HG03575 (cell line): ENCODE measurements around the gene BRMS1L.
"Not testable (repeated sequence)": the region's sequence is repeated elsewhere in the genome, so short reads cannot be mapped to it uniquely, and the experiment has no call there.

ENCODE experiments used
- ATAC-seq: cut with Tn5 transposase; IDR thresholded peaks from one replicate; pipeline ENCODE4 v1.9.1; 2021; ENCODE audit not compliant: unreplicated experiment, insufficient number of reproducible peaks, low FRiP score; ENCODE audit errors: extremely low read depth

The BRMS1L gene

GRCh38 chr14:35819591-35820540 lies 6.3 kb upstream of the BRMS1L start:
- no peak for ATAC-seq

- ATAC-seq = no peak
Observed at GRCh38 chr14:35821564-35822411, 4.3 kb upstream of the BRMS1L start.

- no peak for ATAC-seq
Observed at GRCh38 chr14:35822501-35822900, 3.6 kb upstream of the BRMS1L start.

- ATAC-seq = not testable (repeated sequence)
Observed at GRCh38 chr14:35824446-35825165, 1.5 kb upstream of the BRMS1L start.

GRCh38 chr14:35825968-35826217 lies 245 bp upstream of the BRMS1L start:
- no peak for ATAC-seq

GRCh38 chr14:35826952-35827416 lies 846 bp downstream of the BRMS1L start:
- ATAC-seq = no peak

GRCh38 chr14:35827678-35828472 lies 1.7 kb downstream of the BRMS1L start:
- ATAC-seq = no peak

GRCh38 chr14:35829449-35829848 lies 3.3 kb downstream of the BRMS1L start:
- ATAC-seq = no peak

GRCh38 chr14:35835208-35835982 lies 9.3 kb downstream of the BRMS1L start:
- ATAC-seq = no peak

GRCh38 chr14:35841704-35842103 lies 15.6 kb downstream of the BRMS1L start:
- not testable (repeated sequence) for ATAC-seq

- ATAC-seq = not testable (repeated sequence)
Observed at GRCh38 chr14:35842245-35842644, 16.1 kb downstream of the BRMS1L start.

GRCh38 chr14:35844494-35844893 lies 18.4 kb downstream of the BRMS1L start:
- ATAC-seq = no peak

GRCh38 chr14:35847636-35848035 lies 21.5 kb downstream of the BRMS1L start:
- ATAC-seq = no peak

- no peak for ATAC-seq
Observed at GRCh38 chr14:35849122-35849521, 23.0 kb downstream of the BRMS1L start.

GRCh38 chr14:35851823-35852222 lies 25.7 kb downstream of the BRMS1L start:
- no peak for ATAC-seq

- ATAC-seq = no peak
Observed at GRCh38 chr14:35853225-35853624, 27.1 kb downstream of the BRMS1L start.

- ATAC-seq = no peak
Observed at GRCh38 chr14:35854696-35855270, 28.6 kb downstream of the BRMS1L start.
